Caki2 (cell line): Measurements from ENCODE around the gene LYRM7. TPM values are rescaled to one million over a fixed set of nuclear protein-coding genes. Genes with fewer than 3 reads are reported as not detected.
"Not testable (repeated sequence)": the region's sequence is repeated elsewhere in the genome, so short reads cannot be mapped to it uniquely, and the experiment has no call there.

ENCODE experiments used
- DNase-seq: peaks from one replicate; pipeline ENCODE4 v3.0.0-alpha.2; 2015; ENCODE audit warnings: low read depth
- in situ Hi-C: cut with HindIII; loops from 2 replicates; pipeline ENCODE4 v1.10.0; 2016; ENCODE audit warnings: low sequenced_read_pairs, low pct_unique_long_range_greater_than_20kb, mixed read lengths
- total RNA-seq: library from RNA; depleted of rRNA; stranded (reverse); fragments of >200 nt; shearing (Covaris generic); gene quantifications from 2 replicates; pipeline ENCODE4 v1.2.3, GENCODE V29; 2014; ENCODE audit warnings: low replicate concordance

Gene LYRM7
- total RNA-seq, 1 experiment from 2014 or later: 4.5 TPM

DNA sequence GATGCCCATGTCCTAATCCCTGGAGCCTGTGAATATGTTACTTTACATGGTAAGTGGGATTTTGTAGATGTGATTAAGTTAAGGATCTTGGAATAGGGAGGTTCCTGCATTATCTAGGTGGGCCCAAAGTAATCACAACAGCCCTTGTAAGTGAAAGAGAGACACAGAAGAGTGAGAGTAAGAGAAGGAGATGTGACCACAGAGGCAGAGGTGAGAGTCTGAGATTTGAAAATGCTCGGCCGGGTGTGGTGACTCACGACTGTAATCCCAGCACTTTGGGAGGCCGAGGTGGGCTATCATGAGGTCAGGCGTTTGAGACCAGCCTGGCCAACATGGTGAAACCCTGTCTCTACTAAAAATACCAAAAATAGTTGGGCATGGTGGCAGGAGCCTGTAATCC is 3.1 kb upstream of the LYRM7 start:
- no peak for DNase-seq
- in situ Hi-C loops: no loop called here

DNA sequence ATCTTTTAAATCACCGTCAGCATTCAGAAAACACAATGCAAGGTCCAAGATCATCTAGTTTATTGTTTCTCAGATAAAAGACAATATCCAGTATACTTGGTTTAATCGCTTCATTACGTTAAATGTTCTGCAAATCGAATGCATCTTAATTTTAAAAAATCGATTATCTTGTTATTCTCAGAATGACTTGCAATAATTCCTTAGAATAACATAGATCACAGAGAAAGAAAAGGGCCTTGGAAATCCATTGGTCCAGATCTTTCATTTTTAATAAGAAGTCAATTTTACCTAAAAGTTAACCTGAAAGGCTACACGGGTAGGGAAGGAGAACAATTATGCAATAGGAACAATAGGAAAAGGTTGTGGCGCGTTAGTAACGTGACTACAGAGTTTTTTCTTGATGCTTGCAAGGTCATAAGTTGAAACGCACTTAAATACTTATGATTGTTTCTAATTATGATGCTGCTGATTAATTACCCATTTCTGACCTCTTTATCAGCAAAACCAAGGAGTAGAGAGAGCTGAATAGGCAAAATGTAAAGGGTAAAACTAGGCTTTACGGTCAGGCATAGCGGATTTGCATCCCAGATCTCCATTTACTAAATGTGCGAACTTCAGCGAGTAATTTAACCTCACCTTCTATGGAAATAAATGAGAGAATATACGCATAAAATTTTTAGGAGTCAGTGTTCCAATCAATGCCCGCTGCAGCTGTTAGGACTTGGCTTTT is 769 bp upstream of the LYRM7 start:
- in situ Hi-C loops: no loop called here

DNA sequence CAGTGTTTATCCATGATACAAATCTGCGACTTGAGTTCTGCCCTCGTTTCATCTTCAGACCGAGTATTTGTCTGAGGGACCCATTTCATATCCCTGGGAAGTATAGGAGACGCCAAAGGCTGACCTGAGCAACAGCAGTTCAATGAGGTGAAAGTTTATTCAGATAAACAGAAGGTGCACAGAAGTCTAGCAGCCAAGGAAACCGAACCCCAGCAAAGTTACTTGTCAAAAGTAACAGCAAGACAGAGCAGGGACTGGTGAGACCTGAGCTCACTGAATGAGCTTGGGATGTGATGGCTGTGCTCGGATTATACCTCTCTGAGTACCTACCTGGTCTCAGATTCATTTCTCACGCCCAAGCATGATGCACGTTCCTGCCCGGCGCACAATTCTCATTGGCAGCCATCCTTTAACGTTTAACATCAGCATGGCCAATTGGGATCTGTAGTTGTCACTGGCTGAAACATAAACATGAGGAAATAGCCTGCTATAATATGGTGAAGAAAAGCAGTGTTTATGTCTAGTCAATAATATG is 599 bp downstream of the LYRM7 start:
- in situ Hi-C loops: no loop called here
- no peak for DNase-seq

More for the DNA sequence above, 769 bp upstream of the LYRM7 start:
- DNase-seq: no peak

DNA sequence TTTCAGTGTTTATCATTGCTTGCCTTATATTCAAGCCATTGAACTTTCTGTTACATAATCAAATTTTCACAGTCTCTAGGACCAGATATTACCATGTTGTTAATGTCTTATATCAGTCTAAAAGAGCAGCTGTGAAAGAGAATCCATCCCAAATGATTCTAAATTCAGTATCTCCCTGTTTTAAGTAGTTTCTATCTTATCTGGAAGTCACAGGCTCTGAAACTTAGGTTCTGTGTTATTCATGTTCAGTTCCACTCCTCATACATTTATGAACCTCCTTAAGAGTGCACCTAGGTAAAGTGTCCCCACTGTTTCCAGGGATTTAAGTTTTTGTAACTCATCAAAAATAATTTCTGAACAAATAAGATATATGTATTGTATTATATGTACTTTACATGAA is 9.7 kb downstream of the LYRM7 start:
- in situ Hi-C loops: no loop called here
- DNase-seq: no peak

DNA sequence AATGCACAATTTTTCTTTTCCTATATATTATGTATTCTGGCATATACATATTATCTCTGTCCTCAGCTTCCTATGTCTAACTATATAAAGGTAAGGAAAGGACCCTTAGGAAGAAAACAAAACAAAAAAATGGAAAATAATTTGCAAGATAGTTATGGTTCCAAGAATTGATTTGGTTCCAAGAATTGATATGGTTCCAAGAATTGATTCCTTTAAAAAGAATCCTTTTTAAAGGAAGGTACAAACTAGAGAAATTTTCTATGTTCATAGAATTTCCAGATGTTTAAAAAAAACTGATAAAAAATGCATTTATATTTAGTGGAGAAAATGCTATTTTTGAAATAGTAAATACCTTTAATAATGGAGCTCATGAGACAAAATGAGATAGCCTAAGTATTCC is 12.1 kb downstream of the LYRM7 start:
- in situ Hi-C loops: no loop called here
- no peak for DNase-seq

DNA sequence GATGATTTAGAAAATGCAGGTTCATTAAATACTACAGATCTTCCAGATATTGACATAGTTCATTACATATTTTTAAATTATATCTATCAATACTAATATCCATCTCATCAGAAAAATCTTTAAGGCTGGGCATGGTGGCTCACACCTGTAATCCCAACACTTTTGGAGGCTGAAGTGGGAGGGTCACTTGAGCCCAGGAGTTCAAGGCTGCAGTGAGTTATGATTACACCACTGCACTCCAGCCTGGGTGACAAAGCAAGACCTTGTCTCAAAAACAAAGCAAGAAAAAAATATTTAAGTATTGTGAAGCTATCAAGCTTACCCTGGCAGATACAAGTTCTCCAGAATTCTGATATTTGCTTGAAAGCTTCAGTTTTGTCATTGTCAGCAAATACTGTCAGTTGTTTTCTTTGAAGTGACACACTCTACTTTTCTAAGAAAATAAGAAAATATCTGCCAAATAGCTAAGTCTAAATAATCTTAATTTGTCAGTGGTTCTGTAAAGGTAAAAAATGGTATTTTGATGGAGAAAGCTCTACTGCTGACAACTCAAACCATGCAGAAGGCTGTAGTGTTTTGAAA is 14.9 kb downstream of the LYRM7 start:
- in situ Hi-C loops: no loop called here
- no peak for DNase-seq

DNA sequence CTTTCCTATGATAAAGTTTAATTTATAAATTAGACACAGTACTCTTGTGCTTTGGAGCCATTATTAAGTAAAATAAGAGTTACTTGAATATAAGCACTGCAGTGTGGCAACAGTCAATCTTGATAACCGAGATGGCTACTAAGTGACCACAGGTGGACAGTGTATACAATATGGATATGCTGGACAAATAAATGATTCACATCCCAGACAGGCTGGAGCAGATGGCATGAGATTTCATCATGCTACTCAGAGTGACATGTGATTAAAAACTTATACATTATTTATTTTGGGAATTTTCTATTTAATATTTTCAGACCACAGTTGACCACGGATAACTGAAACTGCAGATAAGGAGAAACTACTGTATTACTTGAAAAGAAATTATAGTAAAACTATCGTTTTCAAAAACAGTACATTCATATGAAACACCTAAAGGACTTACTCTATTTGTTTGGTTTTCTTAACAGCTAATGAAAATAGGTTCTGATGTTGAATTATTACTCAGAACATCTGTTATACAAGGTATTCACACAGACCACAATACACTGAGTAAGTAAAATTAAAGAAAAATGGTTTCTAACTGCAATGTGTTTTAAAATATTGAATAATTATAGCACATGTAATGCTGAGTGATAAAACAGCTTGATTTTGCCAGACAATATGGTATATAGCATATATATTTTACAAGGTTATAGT is 16.0 kb downstream of the LYRM7 start:
- no peak for DNase-seq
- in situ Hi-C loops: no loop called here

DNA sequence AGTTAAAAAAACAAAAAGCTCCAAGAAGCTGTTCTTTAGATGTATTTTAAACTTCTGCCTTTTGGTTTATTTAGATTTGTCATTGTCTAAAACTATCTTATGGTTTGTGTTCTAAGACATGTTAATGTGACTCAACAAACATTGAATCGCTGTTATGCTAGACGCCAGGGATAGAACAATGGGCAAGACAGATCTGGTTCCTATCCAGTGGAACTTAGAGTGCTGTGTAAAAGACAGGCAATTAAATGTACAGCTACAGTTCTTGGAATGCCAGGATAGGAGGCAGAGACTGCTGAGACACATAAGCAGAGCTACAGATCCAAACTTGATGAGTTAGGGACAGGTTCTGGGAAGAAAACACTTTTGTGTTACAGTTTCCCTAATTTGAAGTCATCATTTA is 22.4 kb downstream of the LYRM7 start:
- in situ Hi-C loops: no loop called here
- DNase-seq: no peak

DNA sequence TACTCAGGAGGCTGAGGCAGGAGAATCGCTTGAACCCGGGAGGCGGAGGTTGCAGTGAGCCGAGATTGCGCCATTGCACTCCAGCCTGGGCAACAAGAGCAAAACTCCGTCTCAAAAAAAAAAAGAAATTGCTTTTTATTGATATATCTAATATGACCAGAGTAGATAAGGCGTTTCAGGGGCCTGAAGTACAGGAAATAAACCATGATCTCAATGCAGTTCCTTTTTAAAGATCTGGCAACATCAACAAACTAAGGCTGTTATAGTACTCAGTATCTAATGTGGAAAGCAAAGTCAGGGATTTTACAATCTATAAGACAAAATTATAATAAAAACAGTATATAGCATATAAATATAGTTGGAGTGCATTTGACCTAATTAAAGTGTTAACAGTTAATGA is 23.2 kb downstream of the LYRM7 start:
- in situ Hi-C loops, DNase-seq: not testable (repeated sequence)

DNA sequence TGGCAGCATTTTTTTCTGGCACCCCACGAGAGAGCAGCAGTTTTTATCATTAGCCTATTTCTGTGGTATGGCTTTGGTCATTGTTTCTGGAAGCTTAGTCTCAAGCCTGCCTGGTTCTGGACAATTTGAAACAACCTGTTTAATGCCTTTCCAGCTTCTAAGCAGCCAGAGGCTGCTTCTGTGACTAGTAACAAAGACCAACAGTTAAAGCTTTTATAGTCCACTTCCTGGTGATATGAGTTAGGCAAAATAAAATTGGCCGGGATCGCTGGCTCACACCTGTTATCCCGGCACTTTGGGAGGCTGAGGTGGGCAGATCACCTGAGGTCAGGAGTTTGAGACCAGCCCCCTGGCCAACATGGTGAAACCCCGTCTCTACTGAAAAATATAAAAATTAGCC is 24.0 kb downstream of the LYRM7 start:
- in situ Hi-C loops: no loop called here
- DNase-seq: no peak

DNA sequence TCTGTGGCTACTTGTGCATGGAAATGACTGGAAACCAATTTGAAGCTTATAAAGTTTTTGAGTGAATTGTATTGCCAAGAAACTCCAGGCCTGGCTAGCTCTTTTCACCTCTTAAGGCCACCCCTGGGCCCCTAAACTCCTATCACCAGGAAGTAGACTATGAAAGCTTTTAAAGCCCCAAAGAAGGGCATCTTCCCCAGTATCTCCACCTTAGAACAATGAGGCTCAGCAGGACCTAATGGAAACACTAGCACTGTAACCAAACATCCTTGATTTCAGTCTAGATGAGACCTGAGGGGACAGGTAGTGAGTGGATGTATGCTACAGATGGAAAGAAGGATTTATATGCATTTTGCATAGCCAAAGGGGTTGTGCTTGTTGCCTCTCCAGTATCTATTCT is 25.0 kb downstream of the LYRM7 start:
- in situ Hi-C loops: no loop called here

DNA sequence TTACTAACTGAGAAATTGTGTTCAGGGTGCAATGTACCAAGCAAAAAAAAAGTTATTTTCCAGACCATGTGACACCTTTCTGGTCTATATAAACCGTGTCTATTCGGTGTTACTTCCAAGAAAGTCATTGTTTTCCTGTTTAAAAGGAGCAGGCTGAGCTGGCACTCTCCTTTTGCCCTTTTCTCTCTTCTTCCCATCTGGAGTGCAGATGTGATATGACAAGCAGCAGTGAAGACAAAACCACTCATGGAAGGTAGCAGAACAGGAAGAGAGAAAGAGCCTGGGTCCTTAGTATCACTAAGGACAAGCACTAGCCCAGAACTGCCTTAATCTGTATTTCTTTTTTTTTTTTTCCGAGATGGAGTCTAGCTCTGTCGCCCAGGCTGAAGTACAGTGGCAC is 25.6 kb downstream of the LYRM7 start:
- no peak for DNase-seq
- in situ Hi-C loops: no loop called here

More for the DNA sequence above, 25.0 kb downstream of the LYRM7 start:
- DNase-seq: no peak

DNA sequence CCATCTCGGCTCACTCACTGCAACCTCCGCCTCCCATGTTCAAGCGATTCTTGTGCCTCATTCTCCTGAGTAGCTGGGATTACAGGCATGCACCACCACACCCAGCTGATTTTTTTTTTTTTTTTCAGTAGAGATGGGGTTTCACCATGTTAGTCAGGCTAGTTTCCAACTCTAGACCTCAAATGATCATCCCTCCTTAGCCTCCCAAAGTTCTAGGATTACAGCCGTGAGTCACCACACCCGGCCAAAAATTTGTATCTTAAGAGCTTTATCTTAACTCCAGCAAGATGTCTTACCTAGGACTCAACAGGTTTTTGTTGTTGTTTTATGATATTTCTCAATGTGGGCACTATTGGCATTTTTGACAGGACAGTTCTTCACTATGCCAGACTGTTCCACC is 27.9 kb downstream of the LYRM7 start:
- in situ Hi-C loops: no loop called here

DNA sequence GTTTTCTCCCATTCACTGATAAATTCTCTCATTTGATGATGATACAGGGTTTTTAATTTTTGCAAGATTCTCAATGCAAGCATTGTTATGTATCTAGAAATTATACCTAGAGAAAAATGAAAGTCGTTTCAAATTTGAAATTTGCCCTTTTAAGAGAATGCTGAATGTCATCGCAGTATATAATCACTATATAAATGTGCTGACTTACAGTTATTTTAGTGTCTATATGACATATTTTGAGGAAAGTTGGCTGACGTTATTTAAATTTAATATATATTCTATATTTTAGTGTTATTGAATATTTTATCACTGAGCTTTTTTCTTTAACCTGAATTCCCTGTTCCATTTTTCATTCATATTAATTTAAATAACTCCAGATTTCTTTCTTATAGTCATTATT is 29.8 kb downstream of the LYRM7 start:
- no peak for DNase-seq
- in situ Hi-C loops: no loop called here

More for the DNA sequence above, 27.9 kb downstream of the LYRM7 start:
- DNase-seq: no peak

DNA sequence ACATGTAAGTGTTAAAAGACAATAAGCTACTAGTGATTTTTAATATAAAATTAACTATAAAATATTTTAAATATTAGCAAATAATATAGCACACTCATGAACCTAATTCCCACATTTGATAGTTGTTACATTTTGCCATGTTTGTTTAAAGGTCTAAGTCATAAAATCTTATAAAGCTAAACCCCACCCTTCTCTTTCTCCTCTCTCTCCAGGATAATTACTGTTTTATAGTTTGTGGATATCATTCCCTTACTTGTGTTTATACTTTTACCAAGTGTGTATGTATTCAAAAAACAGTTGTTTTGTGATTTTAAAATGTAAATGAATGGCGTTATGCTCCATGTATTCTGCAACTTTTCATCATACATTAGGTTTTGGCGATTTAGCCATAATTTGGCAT is 34.2 kb downstream of the LYRM7 start:
- no peak for DNase-seq
- in situ Hi-C loops: no loop called here

DNA sequence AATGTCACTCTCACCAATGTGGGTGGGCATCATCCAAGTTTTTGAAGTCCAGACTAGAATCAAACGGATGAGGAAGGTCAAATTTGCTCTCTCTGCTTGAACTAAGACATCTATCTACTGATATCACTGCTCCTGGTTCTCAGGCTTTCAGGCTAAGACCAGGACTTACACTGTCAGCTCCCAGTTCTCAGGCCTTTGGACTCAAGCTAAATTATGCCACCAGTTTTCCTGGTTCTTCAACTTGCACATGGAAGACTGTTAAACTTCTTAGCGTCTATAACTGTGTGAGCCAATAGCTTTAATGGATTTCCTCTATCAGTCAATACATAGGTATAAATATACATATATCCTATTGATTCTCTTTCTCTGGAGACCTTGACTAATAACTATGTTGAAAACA is 35.3 kb downstream of the LYRM7 start:
- in situ Hi-C loops: no loop called here

DNA sequence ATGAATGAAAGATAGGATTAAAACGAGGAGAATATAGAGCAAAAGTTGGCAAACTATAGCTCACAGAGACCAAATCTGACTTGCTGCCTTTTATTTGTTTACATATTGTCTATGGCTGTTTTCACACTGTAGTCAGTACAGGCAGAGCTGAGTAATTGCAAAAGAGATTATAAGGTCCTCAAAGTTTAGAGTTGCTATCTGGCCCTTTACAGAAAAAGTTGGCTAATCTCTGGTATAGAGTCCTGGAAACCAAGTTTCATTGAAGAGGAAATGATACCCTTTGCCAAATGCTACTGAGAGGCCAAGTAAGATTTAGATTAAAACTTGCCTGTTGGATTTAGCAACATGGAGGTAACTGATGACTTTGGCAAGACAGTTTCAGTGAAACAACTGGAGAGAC is 36.0 kb downstream of the LYRM7 start:
- in situ Hi-C loops: no loop called here
- no peak for DNase-seq

More for the DNA sequence above, 35.3 kb downstream of the LYRM7 start:
- no peak for DNase-seq

DNA sequence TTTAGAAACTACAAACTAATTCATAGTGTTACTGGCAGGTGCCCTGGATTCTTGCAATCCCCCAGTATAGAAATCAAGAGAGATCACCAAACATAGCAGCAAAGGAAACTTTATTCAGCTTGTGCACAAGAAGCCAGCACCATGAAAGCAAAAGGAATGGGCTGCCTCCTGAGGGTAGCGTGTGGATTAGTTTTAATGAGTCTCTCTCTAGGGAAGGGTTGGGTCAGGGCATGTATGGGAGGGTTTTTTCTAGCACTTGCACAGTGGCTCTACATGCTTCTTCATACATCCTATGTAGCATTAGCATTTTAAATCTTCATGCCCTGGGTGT is 38.4 kb downstream of the LYRM7 start:
- no peak for DNase-seq
- in situ Hi-C loops: no loop called here

DNA sequence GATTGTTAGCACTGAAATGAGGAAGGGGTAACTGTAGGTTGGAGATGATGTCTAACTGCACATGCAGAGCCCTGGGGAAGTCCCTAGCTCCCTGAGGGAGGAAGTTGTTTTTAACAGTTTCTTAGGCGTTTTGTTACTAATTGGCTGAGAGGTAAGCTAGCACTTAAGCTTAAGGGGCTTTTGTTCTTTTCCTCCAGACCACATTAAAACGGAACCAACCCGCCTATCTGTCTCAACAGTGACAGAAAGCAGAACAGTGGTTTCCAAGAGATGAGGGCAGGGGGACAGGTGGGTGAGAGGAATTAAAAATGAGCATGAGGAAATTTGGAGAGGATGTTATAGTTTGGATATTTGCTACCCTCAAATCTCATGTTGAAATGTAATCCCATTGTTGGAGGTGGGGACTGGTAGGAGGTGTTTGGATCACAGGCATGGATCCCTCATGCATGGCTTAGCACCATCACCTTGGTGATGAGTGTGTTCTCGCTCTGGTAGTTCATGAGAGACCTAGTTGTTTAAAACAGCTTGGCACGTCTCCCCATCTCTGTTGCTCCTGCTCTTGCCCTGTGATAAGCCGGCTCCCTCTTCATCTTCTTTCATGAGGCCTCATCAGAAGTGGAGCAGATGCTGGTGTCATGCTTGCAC is 38.9 kb downstream of the LYRM7 start:
- DNase-seq: peak; percentile 38
- in situ Hi-C loops: no loop called here
